HG02885 (cell line): ENCODE results near the gene GRB10.

Source experiments
- ATAC-seq: cut with Tn5 transposase; IDR thresholded peaks from one replicate; pipeline ENCODE4 v1.9.1; 2021; ENCODE audit warnings: mild to moderate bottlenecking; ENCODE audit not compliant: unreplicated experiment, poor library complexity

GRB10 gene

GRCh38 chr7:50805447-50806125 lies 22.9 kb upstream of the GRB10 start:
- ATAC-seq = no peak

- no peak for ATAC-seq
Measured at GRCh38 chr7:50803359-50804337, 21.0 kb upstream of the GRB10 start.

- ATAC-seq = no peak
Measured at GRCh38 chr7:50801907-50802306, 19.2 kb upstream of the GRB10 start.

- ATAC-seq = no peak
Measured at GRCh38 chr7:50799873-50800272, 17.2 kb upstream of the GRB10 start.

- ATAC-seq = no peak
Measured at GRCh38 chr7:50798126-50798525, 15.4 kb upstream of the GRB10 start.

- no peak for ATAC-seq
Measured at GRCh38 chr7:50795831-50796230, 13.1 kb upstream of the GRB10 start.

- ATAC-seq = no peak
Measured at GRCh38 chr7:50795253-50795652, 12.6 kb upstream of the GRB10 start.

- ATAC-seq = no peak
Measured at GRCh38 chr7:50793947-50794570, 11.4 kb upstream of the GRB10 start.

- ATAC-seq = no peak
Measured at GRCh38 chr7:50793120-50793946, 10.6 kb upstream of the GRB10 start.

GRCh38 chr7:50792342-50793119 lies 9.8 kb upstream of the GRB10 start:
- no peak for ATAC-seq

GRCh38 chr7:50791938-50792341 lies 9.2 kb upstream of the GRB10 start:
- ATAC-seq = no peak

GRCh38 chr7:50791363-50791937 lies 8.8 kb upstream of the GRB10 start:
- no peak for ATAC-seq

- ATAC-seq = no peak
Measured at GRCh38 chr7:50790381-50790780, 7.7 kb upstream of the GRB10 start.

- no peak for ATAC-seq
Measured at GRCh38 chr7:50788382-50788781, 5.7 kb upstream of the GRB10 start.

GRCh38 chr7:50787825-50788224 lies 5.1 kb upstream of the GRB10 start:
- ATAC-seq = no peak

GRCh38 chr7:50785346-50785745 lies 2.6 kb upstream of the GRB10 start:
- no peak for ATAC-seq

GRCh38 chr7:50783801-50784507 lies 1.3 kb upstream of the GRB10 start:
- no peak for ATAC-seq

GRCh38 chr7:50783303-50783702 lies 607 bp upstream of the GRB10 start:
- no peak for ATAC-seq
